Gastrocnemius medialis (tissue), 4 donors: ENCODE data around the gene NDUFB4. TPM values are rescaled to one million over a fixed set of nuclear protein-coding genes. Genes with fewer than 3 reads are reported as not detected.

Experiments
- ATAC-seq, 2 donors: fragments of 150-250 bp; one replicate each; pipeline ENCODE4 v1.9.1; 2016
- DNase-seq, 2 donors: peaks; one replicate each; pipeline ENCODE4 v3.0.0-alpha.2; 2019
- H3K27ac ChIP-seq, 4 donors: fragments of 200-600 bp; sonication (generic); 1 replicate in 1 of 4; 2 replicates in 3 of 4; pipeline ENCODE4 v1.5.1; 2016 to 2018; ENCODE audit warnings: mild to moderate bottlenecking in 2 of 4, moderate library complexity in 1 of 4
- H3K27me3 ChIP-seq, 3 donors: fragments of 200-600 bp; sonication (generic) in 2 of 3; 1 replicate in 1 of 3; 2 replicates in 2 of 3; pipeline versions ENCODE4 v1.5.1 to v1.6.0; 2016 to 2019; ENCODE audit warnings: mild to moderate bottlenecking in 1 of 3, moderate library complexity in 1 of 3
- H3K36me3 ChIP-seq, 2 donors: fragments of 200-600 bp; sonication (generic) in 1 of 2; one replicate each; pipeline ENCODE4 v1.5.1; 2017 to 2018
- H3K4me1 ChIP-seq, 2 donors: fragments of 200-600 bp; sonication (generic) in 1 of 2; one replicate each; pipeline ENCODE4 v1.5.1; 2016 to 2017; ENCODE audit warnings: mild to moderate bottlenecking in 2 of 2
- H3K4me3 ChIP-seq, 4 donors: fragments of 200-600 bp; sonication (generic) in 3 of 4; 1 replicate in 1 of 4; 2 replicates in 3 of 4; pipeline ENCODE4 v1.5.1; 2016 to 2019; ENCODE audit warnings: mild to moderate bottlenecking in 2 of 4
- H3K9me3 ChIP-seq, 3 donors: fragments of 200-600 bp; sonication (generic) in 2 of 3; 1 replicate in 1 of 3; 2 replicates in 2 of 3; pipeline ENCODE4 v1.5.1; 2016 to 2019
- CTCF ChIP-seq, 5 experiments: fragments of 450-650 bp in 3 of 5; fragments of 200-600 bp in 2 of 5; sonication (generic) in 2 of 5; IDR thresholded peaks in 4 of 5; conservative IDR thresholded peaks in 1 of 5; 1 replicate in 4 of 5; 2 replicates in 1 of 5; pipeline ENCODE4 v1.5.1; 2016 to 2019; ENCODE audit warnings: antibody characterized with exemption in 5 of 5, mild to moderate bottlenecking in 3 of 5, moderate library complexity in 3 of 5
- POLR2A ChIP-seq, 2 donors: fragments of 450-650 bp; IDR thresholded peaks; one replicate each; pipeline ENCODE4 v1.6.1; 2017; ENCODE audit warnings: antibody characterized with exemption in 2 of 2, mild to moderate bottlenecking in 2 of 2, moderate library complexity in 2 of 2
- in situ Hi-C, 4 donors: fragments of 200-750 bp; cut with MboI; loops; one replicate each; pipeline versions ENCODE4 v1.15.0 to v1.8.0; 2017; ENCODE audit warnings: low sequenced_read_pairs in 4 of 4
- intact Hi-C: fragments of 100-400 bp; cut with DNase I; formaldehyde crosslinking; loops from one replicate; pipeline ENCODE4 v1.15.1; 2023; ENCODE audit warnings: low total_unique reads
- total RNA-seq, 4 donors: library from RNA; depleted of rRNA; stranded (reverse); fragments of >200 nt; gene quantifications; one replicate each; pipeline versions ENCODE4 v1.1.0 to v1.2.3, GENCODE V29; 2016

NDUFB4 gene
- total RNA-seq, 4 donors from 2014 or later, result 186 to 413 (median 377) TPM

GRCh38 chr3:120572027-120572426 is 24.1 kb upstream of the NDUFB4 start:
- DNase-seq, result no peak
- no peak overlapping the region for H3K27ac ChIP-seq
- H3K4me3 ChIP-seq, result no peak overlapping the region
- H3K27me3 ChIP-seq, result no peaks in the 10 kb centered on the region
- H3K36me3 ChIP-seq, result no peaks in the 10 kb centered on the region
- no peak for ATAC-seq
- in situ Hi-C loops (loop anchor here in 3 of 4 donors (25.0 kb wide), 2 partner anchors 215 to 685 kb away; no protein-coding TSS in a partner anchor), intact Hi-C loops (no loop called here)
- H3K4me1 ChIP-seq, result no peaks in the 10 kb centered on the region
- H3K9me3 ChIP-seq, result no peaks in the 10 kb centered on the region
- TF ChIP-seq POLR2A (IDR thresholded peaks at IDR 0.05) (no peak), CTCF (IDR thresholded peaks at IDR 0.05 in 4 of 5, conservative IDR thresholded peaks at IDR 0.05 in 1 of 5) (no peak)

- H3K9me3 ChIP-seq, result no peaks in the 10 kb centered on the region
- ATAC-seq (no peak), DNase-seq (no peak)
- in situ Hi-C loops, result no loop called here
- no peaks in the 10 kb centered on the region for H3K4me1 ChIP-seq
- H3K27me3 ChIP-seq, result no peaks in the 10 kb centered on the region
- no peaks in the 10 kb centered on the region for H3K36me3 ChIP-seq
- intact Hi-C loops, result no loop called here
- no peak overlapping the region for H3K4me3 ChIP-seq
- H3K27ac ChIP-seq, result no peak overlapping the region
- TF ChIP-seq CTCF (IDR thresholded peaks at IDR 0.05 in 4 of 5, conservative IDR thresholded peaks at IDR 0.05 in 1 of 5), result no peak
Observed at GRCh38 chr3:120587332-120587975, 8.7 kb upstream of the NDUFB4 start.

GRCh38 chr3:120595788-120596115 is 384 bp upstream of the NDUFB4 start:
- peaks cover 36 to 44% of the 10 kb centered on the region in 2 donors for H3K4me1 ChIP-seq
- no peaks in the 10 kb centered on the region for H3K27me3 ChIP-seq
- intact Hi-C loops (loop anchor here (1.0 to 5.0 kb wide), 2 partner anchors 36 to 147 kb away; partner anchors contain the start of genes GTF2E1 and RABL3), in situ Hi-C loops (loop anchor here in 3 of 4 donors (5.0 to 10.0 kb wide), 2 partner anchors 147 to 149 kb away; partner anchors contain the start of genes GTF2E1 (in 3 of the 3) and RABL3 (in 3 of the 3))
- H3K4me3 ChIP-seq, result peak overlapping the region; percentile 86 to 99 (median 88)
- no peak for DNase-seq
- H3K9me3 ChIP-seq, result no peaks in the 10 kb centered on the region
- no peak for TF ChIP-seq POLR2A (IDR thresholded peaks at IDR 0.05)
- no peak for TF ChIP-seq CTCF (IDR thresholded peaks at IDR 0.05 in 4 of 5, conservative IDR thresholded peaks at IDR 0.05 in 1 of 5)
- peaks cover 0 to 13% of the 10 kb centered on the region in 2 donors for H3K36me3 ChIP-seq
- no peak for ATAC-seq
- H3K27ac ChIP-seq, result peak overlapping the region; percentile 90 to 96 (median 93)

GRCh38 chr3:120596853-120597223 is 702 bp downstream of the NDUFB4 start:
- H3K4me1 ChIP-seq, result peaks cover 36 to 45% of the 10 kb centered on the region in 2 donors
- intact Hi-C loops (loop anchor here (1.0 to 5.0 kb wide), 2 partner anchors 38 to 145 kb away; partner anchors contain the start of genes GTF2E1 and RABL3), in situ Hi-C loops (loop anchor here in 3 of 4 donors (5.0 to 10.0 kb wide), 2 partner anchors 145 to 148 kb away; partner anchors contain the start of genes GTF2E1 (in 3 of the 3) and RABL3 (in 3 of the 3))
- peak overlapping the region; percentile 90 to 96 (median 93) for H3K27ac ChIP-seq
- peak overlapping the region; percentile 86 to 99 (median 88) for H3K4me3 ChIP-seq
- no peaks in the 10 kb centered on the region for H3K9me3 ChIP-seq
- no peaks in the 10 kb centered on the region for H3K27me3 ChIP-seq
- TF ChIP-seq CTCF (IDR thresholded peaks at IDR 0.05 in 4 of 5, conservative IDR thresholded peaks at IDR 0.05 in 1 of 5) (no peak), POLR2A (IDR thresholded peaks at IDR 0.05) (no peak)
- DNase-seq, result no peak
- peaks cover 0 to 21% of the 10 kb centered on the region in 2 donors for H3K36me3 ChIP-seq
- ATAC-seq, result no peak
